ENCODE data around the gene MAN1C1.

- no peak for TF ChIP-seq POLR2AphosphoS5 (IDR thresholded peaks at IDR 0.05)
- TF ChIP-seq POLR2A (IDR thresholded peaks at IDR 0.05) = no peak
Measured at GRCh38 chr1:25683731-25684130, 67.1 kb downstream of the MAN1C1 start.

All from sigmoid colon (tissue), 4 donors.